K562 (cell line): ENCODE measurements around the gene CBX4. TPM values are rescaled to one million over a fixed set of nuclear protein-coding genes. Genes with fewer than 3 reads are reported as not detected.

Source experiments
- ATAC-seq: fragments of 200-7000 bp; cut with Tn5 transposase; 3 replicates; pipeline ENCODE4 v1.9.1; 2020; ENCODE audit warnings: moderate library complexity
- BruUV-seq: library from RNA; stranded (reverse); fragments of 400-500 nt; replicated peaks from 2 replicates; lab custom pipeline; 2021; lab: Mats Ljungman, UMichigan
- CTCF ChIA-PET: fragments of 300-600 bp; formaldehyde crosslinking; extraction: SDS; loops from one replicate; lab custom pipeline; 2021; ENCODE audit warnings: low intra/inter-chr PET ratio; lab: Yijun Ruan, JAX
- POLR2A ChIA-PET: fragments of 300-600, 350-650 bp; sonication (Branson Sonifier 250); formaldehyde crosslinking; extraction: SDS; loops from one replicate; lab custom pipeline; 2021; ENCODE audit warnings: antibody characterized with exemption, inconsistent platforms; lab: Yijun Ruan, JAX
- DNase-seq, 4 experiments: peaks; one replicate each; pipeline versions ENCODE4 v3.0.0 to v3.0.0-alpha.2; 2011 to 2018; ENCODE audit warnings: low spot score in 3 of 4, mixed read lengths in 3 of 4; ENCODE audit errors: extremely low read depth in 1 of 4
- FAIRE-seq: peaks from 2 replicates; lab custom pipeline; 2011; peaks lifted over from hg19 to GRCh38; lab: Jason Lieb, UNC
- H2AFZ ChIP-seq: 2 replicates; pipeline ENCODE4 v1.6.0; 2011; ENCODE audit warnings: low read depth, low read length, control low read depth, inconsistent platforms
- H3K27ac ChIP-seq: fragments of 200-600 bp; 3 replicates; pipeline ENCODE4 v1.8.0; 2011; ENCODE audit warnings: low read depth, mild to moderate bottlenecking, control low read depth, inconsistent platforms, low read length, moderate library complexity, mixed read lengths; ENCODE audit errors: extremely low read depth
- H3K27me3 ChIP-seq, 2 experiments: fragments of 300-600 bp in 1 of 2; 2 replicates in 1 of 2; 3 replicates in 1 of 2; pipeline versions ENCODE4 v1.6.0 to v1.8.0; 2011; ENCODE audit warnings: inconsistent platforms in 2 of 2, low read length in 2 of 2, mild to moderate bottlenecking in 1 of 2, mixed read lengths in 1 of 2, moderate library complexity in 1 of 2; ENCODE audit not compliant: control insufficient read depth in 2 of 2, insufficient read depth in 2 of 2
- H3K36me3 ChIP-seq: fragments of 300-600 bp; 3 replicates; pipeline ENCODE4 v1.8.0; 2011; ENCODE audit warnings: mild to moderate bottlenecking, low read length, inconsistent platforms; ENCODE audit not compliant: control insufficient read depth, insufficient read depth
- H3K4me1 ChIP-seq, 2 experiments: fragments of 200-600 bp in 1 of 2; replicated peaks in 1 of 2; 2 replicates in 1 of 2; 3 replicates in 1 of 2; pipeline versions ENCODE4 v1.5.1 to v1.8.0; 2011; ENCODE audit warnings: inconsistent platforms in 2 of 2, low read length in 2 of 2, mild to moderate bottlenecking in 1 of 2, mixed read lengths in 1 of 2, moderate library complexity in 1 of 2; ENCODE audit not compliant: control insufficient read depth in 2 of 2, insufficient read depth in 2 of 2
- H3K4me2 ChIP-seq: 2 replicates; pipeline ENCODE4 v1.6.1; 2011; ENCODE audit warnings: low read length, control low read depth, inconsistent platforms, mixed read lengths; ENCODE audit not compliant: insufficient read depth
- H3K4me3 ChIP-seq: fragments of 200-600 bp; sonication (generic), shearing (Covaris generic); 2 replicates; pipeline ENCODE4 v1.5.1; 2016; ENCODE audit warnings: control low read depth, inconsistent platforms
- H3K79me2 ChIP-seq: fragments of 200-600 bp; 3 replicates; pipeline ENCODE4 v1.8.0; 2011; ENCODE audit warnings: low read length, inconsistent platforms; ENCODE audit not compliant: control insufficient read depth, insufficient read depth
- H3K9ac ChIP-seq, 2 experiments: 2 replicates each; pipeline versions ENCODE4 v1.6.0 to v1.6.1; 2011; ENCODE audit warnings: low read depth in 2 of 2, low read length in 2 of 2, control low read depth in 1 of 2, inconsistent platforms in 1 of 2, mild to moderate bottlenecking in 1 of 2, mixed read lengths in 1 of 2; ENCODE audit not compliant: insufficient read depth in 1 of 2
- H3K9me1 ChIP-seq: one replicate; pipeline ENCODE4 v1.6.0; 2011; ENCODE audit warnings: inconsistent platforms, mild to moderate bottlenecking, low read length, moderate library complexity; ENCODE audit not compliant: control insufficient read depth, insufficient read depth
- H3K9me3 ChIP-seq: replicated peaks from 2 replicates; pipeline ENCODE4 v1.5.1; 2011; ENCODE audit warnings: low read depth, low read length, inconsistent platforms; ENCODE audit not compliant: control insufficient read depth, insufficient read depth
- H4K20me1 ChIP-seq: replicated peaks from 2 replicates; pipeline ENCODE4 v1.6.1; 2011; ENCODE audit warnings: low read length, inconsistent platforms, mixed read lengths; ENCODE audit not compliant: control insufficient read depth, insufficient read depth
- DDX20 ChIP-seq: fragments of 450-650 bp; IDR thresholded peaks from 2 replicates; pipeline ENCODE4 v1.6.1; 2016; ENCODE audit warnings: missing genetic modification characterization, low read depth, mild to moderate bottlenecking, missing compliant biosample characterization, moderate library complexity
- KLF13 ChIP-seq: fragments of 450-650 bp; IDR thresholded peaks from 2 replicates; pipeline ENCODE4 v1.6.1; 2016; ENCODE audit warnings: missing genetic modification characterization, low read depth, mild to moderate bottlenecking, missing compliant biosample characterization, moderate library complexity, borderline replicate concordance
- MAZ ChIP-seq, 2 experiments: fragments of 450-650 bp in 1 of 2; sonication (generic) in 1 of 2; formaldehyde crosslinking; IDR thresholded peaks in 1 of 2; conservative IDR thresholded peaks in 1 of 2; 2 replicates each; pipeline versions ENCODE4 v1.4.0 to v1.5.0; 2020; ENCODE audit warnings: mild to moderate bottlenecking in 1 of 2, missing genetic modification reagents in 1 of 2
- NONO ChIP-seq, 2 experiments: fragments of 200-400 bp in 1 of 2; fragments of 450-650 bp in 1 of 2; formaldehyde crosslinking in 1 of 2; IDR thresholded peaks; 2 replicates each; pipeline ENCODE4 v1.6.1; 2017; ENCODE audit warnings: low read depth in 2 of 2, mild to moderate bottlenecking in 2 of 2, moderate library complexity in 2 of 2, low read length in 1 of 2
- RBM17 ChIP-seq: fragments of 200-400 bp; formaldehyde crosslinking; IDR thresholded peaks from 2 replicates; pipeline ENCODE4 v1.6.1; 2017; ENCODE audit warnings: low read depth, mild to moderate bottlenecking, low read length, borderline replicate concordance
- SMAD1 ChIP-seq: fragments of 150-350 bp; IDR thresholded peaks from 2 replicates; pipeline ENCODE4 v1.6.1; 2014; ENCODE audit warnings: low read length, low read depth; ENCODE audit not compliant: partially characterized antibody
- TGIF2 ChIP-seq: sonication (generic); formaldehyde crosslinking; IDR thresholded peaks from 2 replicates; pipeline ENCODE4 v1.8.1; 2022; ENCODE audit warnings: mild to moderate bottlenecking, missing genetic modification reagents, moderate library complexity
- ZFP91 ChIP-seq: sonication (generic); formaldehyde crosslinking; IDR thresholded peaks from 2 replicates; pipeline ENCODE4 v1.8.0; 2022; ENCODE audit warnings: mild to moderate bottlenecking, missing genetic modification reagents
- ZNF583 ChIP-seq: fragments of 250-450 bp; sonication (Bioruptor Pico); IDR thresholded peaks from 2 replicates; pipeline ENCODE4 v1.4.0; 2020
- ZNF589 ChIP-seq: fragments of 200-800 bp; sonication (Bioruptor generic); IDR thresholded peaks from 2 replicates; pipeline ENCODE4 v1.6.1; 2016; ENCODE audit warnings: low read depth, missing genetic modification characterization, missing compliant biosample characterization
- WGBS: fragments of 100-300 bp; shearing (Covaris generic); methylation state at CpG from one replicate; pipeline ENCODE4 v1.1.6; 2016; ENCODE audit warnings: low coverage, mixed read lengths; ENCODE audit not compliant: insufficient coverage; ENCODE audit errors: missing lambda C conversion rate; 5-methylcytosine and 5-hydroxymethylcytosine counted together
- in situ Hi-C: fragments of 300-500 bp; cut with MboI; formaldehyde crosslinking; loops from 4 replicates; pipeline ENCODE4 v1.15.0; 2018; ENCODE audit warnings: inconsistent platforms, mixed read lengths
- intact Hi-C: fragments of 100-400 bp; cut with micrococcal nuclease; formaldehyde crosslinking; loops from 2 replicates; pipeline ENCODE4 v1.14.2; 2022
- polyA plus RNA-seq, 8 experiments: library from polyadenylated mRNA; depleted of rRNA in 4 of 8; stranded (reverse) in 5 of 8; unstranded in 3 of 8; fragments of >200 nt; fragmentation: Nextera tagmentation in 2 of 8; fragmentation: Illumina TruSeq in 1 of 8; extraction: Ambion mirVana in 2 of 8; extraction: Trizol in 1 of 8; gene quantifications; 2 replicates each; pipeline versions ENCODE4 v1.2.1 to v1.2.3, GENCODE V29; 2011 to 2014; ENCODE audit warnings: inconsistent platforms in 1 of 8, missing spikeins in 1 of 8
- total RNA-seq, 7 experiments: library from RNA; depleted of rRNA in 6 of 7; stranded (reverse); fragments of >200 nt in 6 of 7; fragmentation: Illumina TruSeq in 2 of 7; extraction: Trizol in 2 of 7; gene quantifications; 2 replicates each; pipeline versions ENCODE4 v1.2.1 to v1.2.3, GENCODE V29; 2011 to 2021; ENCODE audit warnings: low replicate concordance in 1 of 7

Gene CBX4
- total and polyA plus RNA-seq, 9 of the 15 experiments (the other 6 are each of a cell fraction or from before 2014, with no cell fraction given), result 0.98 to 50.5 (median 10.0) TPM

- Histone ChIP-seq H3K36me3 (no peaks in the 10 kb centered on the region), H4K20me1 (peaks cover 7% of the 10 kb centered on the region; the same call in 1 of the 2 replicates), H2AFZ (no peak overlapping the region), H3K9me1 (no peaks in the 10 kb centered on the region), H3K79me2 (no peaks in the 10 kb centered on the region), H3K4me1 (peaks cover 0 to 15% of the 10 kb centered on the region in 2 experiments; a peak in 2 of 5 replicates), H3K27me3 (peaks cover 50 to 76% of the 10 kb centered on the region in 2 experiments; a peak in 4 of 5 replicates), H3K9ac (no peak overlapping the region), H3K9me3 (no peaks in the 10 kb centered on the region), H3K4me2 (no peak overlapping the region), H3K27ac (no peak overlapping the region), H3K4me3 (no peak overlapping the region)
- CTCF ChIA-PET, result no interaction called here
- FAIRE-seq (no peak), ATAC-seq (no peak), DNase-seq (no peak)
- POLR2A ChIA-PET, result interaction anchor here (1.1 to 1.2 kb wide), 2 partner anchors 14 to 20 kb away, joined by 3 read pairs; no protein-coding TSS in a partner anchor
- in situ Hi-C loops, result no loop called here
- no TSS peak for BruUV-seq
- WGBS, result 17% methylated on average over 9 of the region's 9 CpGs
- TF ChIP-seq SMAD1 (no peak), ZFP91 (no peak), KLF13 (no peak), RBM17 (no peak), NONO (IDR thresholded peaks at IDR 0.05; ENCODE audit: low read depth in 2 of 2, low read length in 1 of 2) (no peak), DDX20 (no peak), ZNF589 (no peak), ZNF583 (CRISPR knock-in tag) (no peak), MAZ (CRISPR knock-in tag; conservative IDR thresholded peaks at IDR 0.05 in 1 of 2, IDR thresholded peaks at IDR 0.05 in 1 of 2) (no peak), TGIF2 (CRISPR knock-in tag) (no peak)
- intact Hi-C loops, result no loop called here
Measured at GRCh38 chr17:79864147-79864546, 24.9 kb upstream of the CBX4 start.
